Large intestine (tissue), 3 donors: ENCODE measurements around the gene PERCC1. TPM values are rescaled to one million over a fixed set of nuclear protein-coding genes. Genes with fewer than 3 reads are reported as not detected.

Experiments used
- DNase-seq, 2 donors: peaks; one replicate each; pipeline versions ENCODE4 v3.0.0 to v3.0.0-alpha.2; 2013
- H3K27ac ChIP-seq: one replicate; pipeline ENCODE4 v1.5.1; 2013; ENCODE audit warnings: low read length
- H3K27me3 ChIP-seq: 2 replicates; pipeline ENCODE4 v1.6.1; 2013; ENCODE audit warnings: low read length; ENCODE audit not compliant: control insufficient read depth, insufficient read depth
- H3K36me3 ChIP-seq: 2 replicates; pipeline ENCODE4 v1.6.1; 2013; ENCODE audit warnings: low read length; ENCODE audit not compliant: control insufficient read depth, insufficient read depth
- H3K4me1 ChIP-seq: one replicate; pipeline ENCODE4 v1.6.1; 2013; ENCODE audit warnings: low read length; ENCODE audit not compliant: control insufficient read depth, insufficient read depth
- H3K4me3 ChIP-seq: one replicate; pipeline ENCODE4 v1.5.1; 2013; ENCODE audit warnings: low read length
- H3K9me3 ChIP-seq: one replicate; pipeline ENCODE4 v1.6.1; 2013; ENCODE audit warnings: mild to moderate bottlenecking, low read depth, low read length, moderate library complexity; ENCODE audit not compliant: control insufficient read depth
- WGBS: methylation state at CpG from one replicate; pipeline ENCODE4 v1.1.5; 2013; ENCODE audit warnings: low lambda C conversion rate; ENCODE audit not compliant: insufficient coverage; 5-methylcytosine and 5-hydroxymethylcytosine counted together
- polyA plus RNA-seq: library from polyadenylated mRNA; unstranded; fragments of 120-200 nt; gene quantifications from one replicate; pipeline ENCODE4 v1.2.1, GENCODE V29; 2013

Gene PERCC1
- polyA plus RNA-seq, 1 donor: 1.3 TPM

DNA sequence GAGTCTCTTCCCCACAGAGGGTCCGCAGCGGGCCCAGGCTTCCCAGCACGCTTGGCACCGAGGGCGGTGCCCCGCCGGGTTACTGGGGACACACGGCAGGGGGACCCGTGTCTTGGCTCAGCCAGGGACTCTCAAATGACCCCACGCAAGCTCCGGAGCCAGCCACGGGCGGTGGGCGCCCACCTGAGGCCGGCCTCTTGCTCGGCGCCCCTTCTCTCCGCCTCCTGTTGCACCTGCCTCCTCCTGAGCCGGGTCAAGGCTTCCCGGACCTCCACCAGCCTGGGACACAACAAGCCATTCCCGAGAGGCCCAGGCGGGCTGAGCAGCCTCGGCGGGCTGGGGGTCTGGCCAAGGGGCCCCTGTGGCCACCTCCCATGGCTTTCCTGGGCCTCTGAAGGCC, 11.8 kb downstream of the PERCC1 start:
- Histone ChIP-seq H3K4me3 (no peak overlapping the region), H3K9me3 (no peaks in the 10 kb centered on the region), H3K27me3 (no peaks in the 10 kb centered on the region), H3K36me3 (peaks cover 14% of the 10 kb centered on the region), H3K4me1 (no peaks in the 10 kb centered on the region), H3K27ac (no peak overlapping the region)
- WGBS: no CpG with 5 or more reads among the region's 24 CpGs
- DNase-seq: no peak

GRCh38 chr16:1443403-1443973, 12.6 kb downstream of the PERCC1 start:
- DNase-seq: no peak
- WGBS: no CpG with 5 or more reads among the region's 38 CpGs
- no peaks in the 10 kb centered on the region for H3K9me3 ChIP-seq
- no peaks in the 10 kb centered on the region for H3K4me1 ChIP-seq
- H3K27ac ChIP-seq: no peak overlapping the region
- H3K36me3 ChIP-seq: peaks cover 22% of the 10 kb centered on the region
- H3K27me3 ChIP-seq: no peaks in the 10 kb centered on the region
- no peak overlapping the region for H3K4me3 ChIP-seq

GRCh38 chr16:1443980-1444729, 13.3 kb downstream of the PERCC1 start, which contains the start of gene CCDC154:
CCDC154 (minus strand) TSS chr16:1444556; CDS start chr16:1444322, 234 bp downstream.
- H3K9me3 ChIP-seq: no peaks in the 10 kb centered on the region
- no CpG with 5 or more reads among the region's 27 CpGs for WGBS
- H3K4me1 ChIP-seq: no peaks in the 10 kb centered on the region

GRCh38 chr16:1444730-1445517, 14.0 kb downstream of the PERCC1 start:
- no peak for DNase-seq
- Histone ChIP-seq H3K4me3 (no peak overlapping the region), H3K36me3 (peaks cover 36% of the 10 kb centered on the region), H3K27me3 (no peaks in the 10 kb centered on the region), H3K9me3 (no peaks in the 10 kb centered on the region), H3K27ac (no peak overlapping the region), H3K4me1 (no peaks in the 10 kb centered on the region)
- WGBS: no CpG with 5 or more reads among the region's 48 CpGs

More at GRCh38 chr16:1443980-1444729, 13.3 kb downstream of the PERCC1 start, which contains the start of gene CCDC154:
- H3K4me3 ChIP-seq: no peak within 1 kb of the TSS
- no peak for DNase-seq
- H3K36me3 ChIP-seq: peaks cover 29% of the 10 kb centered on the region
- H3K27ac ChIP-seq: no peak within 1 kb of the TSS
- H3K27me3 ChIP-seq: no peaks in the 10 kb centered on the region

DNA sequence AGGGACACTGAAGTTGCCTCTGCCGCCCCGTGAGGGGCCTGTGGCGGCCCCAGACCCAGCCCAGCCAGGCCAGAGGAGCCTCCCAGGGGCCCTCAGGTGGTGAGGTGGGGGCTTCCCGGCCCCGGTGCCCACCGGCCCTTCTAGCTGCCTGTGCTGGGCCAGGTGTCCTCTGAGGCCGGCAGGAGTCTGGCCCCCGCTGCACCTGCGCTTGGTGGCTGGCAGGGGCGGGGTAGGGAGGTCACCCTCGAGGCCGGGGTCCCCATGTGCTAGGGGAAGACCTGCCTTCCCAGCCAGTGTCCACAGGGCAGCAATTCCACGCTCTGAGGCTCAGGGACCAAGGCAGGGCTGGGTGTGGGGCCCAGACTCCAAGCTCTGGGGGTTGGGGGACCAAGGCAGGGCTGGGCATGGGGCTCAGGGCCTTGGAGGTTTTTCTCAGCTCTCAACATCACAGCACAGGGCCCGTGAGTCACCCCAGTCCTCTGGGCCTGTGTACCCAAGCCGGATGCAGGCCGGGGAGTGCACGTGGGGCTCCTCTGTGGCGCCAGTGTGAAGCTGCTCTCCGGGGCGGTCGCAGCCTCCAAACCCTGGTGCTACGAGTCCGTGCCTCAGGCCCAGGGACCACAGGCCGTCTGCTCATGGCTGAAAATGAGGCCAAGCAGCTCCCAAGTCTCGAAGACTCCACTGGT, 14.8 kb downstream of the PERCC1 start:
- Histone ChIP-seq H3K4me1 (no peaks in the 10 kb centered on the region), H3K9me3 (no peaks in the 10 kb centered on the region), H3K36me3 (peaks cover 44% of the 10 kb centered on the region), H3K4me3 (no peak overlapping the region), H3K27ac (no peak overlapping the region), H3K27me3 (no peaks in the 10 kb centered on the region)
- DNase-seq: no peak
- WGBS: no CpG with 5 or more reads among the region's 25 CpGs

- DNase-seq: no peak
- Histone ChIP-seq H3K4me3 (no peak overlapping the region), H3K36me3 (peaks cover 52% of the 10 kb centered on the region), H3K27ac (no peak overlapping the region), H3K27me3 (no peaks in the 10 kb centered on the region), H3K9me3 (no peaks in the 10 kb centered on the region), H3K4me1 (no peaks in the 10 kb centered on the region)
- no CpG with 5 or more reads among the region's 41 CpGs for WGBS
Measured at GRCh38 chr16:1446296-1447080, 15.6 kb downstream of the PERCC1 start.

GRCh38 chr16:1447965-1448364, 17.1 kb downstream of the PERCC1 start:
- Histone ChIP-seq H3K4me3 (no peak overlapping the region), H3K27me3 (no peaks in the 10 kb centered on the region), H3K27ac (no peak overlapping the region), H3K4me1 (no peaks in the 10 kb centered on the region), H3K9me3 (no peaks in the 10 kb centered on the region), H3K36me3 (peaks cover 64% of the 10 kb centered on the region)
- no peak for DNase-seq
- no CpG with 5 or more reads among the region's 11 CpGs for WGBS

GRCh38 chr16:1448536-1449116, 17.7 kb downstream of the PERCC1 start:
- WGBS: no CpG with 5 or more reads among the region's 30 CpGs
- no peaks in the 10 kb centered on the region for H3K9me3 ChIP-seq
- H3K27ac ChIP-seq: no peak overlapping the region
- H3K4me3 ChIP-seq: no peak overlapping the region
- H3K36me3 ChIP-seq: peaks cover 70% of the 10 kb centered on the region
- DNase-seq: no peak
- no peaks in the 10 kb centered on the region for H3K4me1 ChIP-seq
- H3K27me3 ChIP-seq: no peaks in the 10 kb centered on the region

- Histone ChIP-seq H3K4me1 (no peaks in the 10 kb centered on the region), H3K36me3 (peaks cover 75% of the 10 kb centered on the region), H3K4me3 (no peak overlapping the region), H3K9me3 (no peaks in the 10 kb centered on the region), H3K27me3 (no peaks in the 10 kb centered on the region), H3K27ac (no peak overlapping the region)
- no CpG with 5 or more reads among the region's 25 CpGs for WGBS
- DNase-seq: no peak
Measured at GRCh38 chr16:1449201-1449788, 18.4 kb downstream of the PERCC1 start.
